ENCODE results near the gene GJB5. TPM values are rescaled to one million over a fixed set of nuclear protein-coding genes. Genes with fewer than 3 reads are reported as not detected.

The GJB5 gene
- total RNA-seq, 1 experiment from 2014 or later, result not detected

- ChIA-PET POLR2A (no interaction called here), CTCF (no interaction called here)
- TF ChIP-seq CTCF (IDR thresholded peaks at IDR 0.05) (no peak), SIN3A (IDR thresholded peaks at IDR 0.05; ENCODE audit: borderline replicate concordance, insufficient read depth, low read depth, low read length) (no peak), POLR2AphosphoS5 (IDR thresholded peaks at IDR 0.05; ENCODE audit: low read depth, low read length) (no peak), TCF7L2 (IDR thresholded peaks at IDR 0.05; ENCODE audit: low read depth, low read length) (no peak), REST (IDR thresholded peaks at IDR 0.05; ENCODE audit: insufficient read depth in 1 of 2, low read depth in 2 of 2, low read length in 1 of 2) (no peak)
- Histone ChIP-seq H3K9me3 (ENCODE audit: control insufficient read depth, insufficient read depth, low read depth, low read length) (no peaks in the 10 kb centered on the region), H3K4me3 (ENCODE audit: low read depth in 2 of 2, low read length in 2 of 2) (no peak overlapping the region), H3K27me3 (ENCODE audit: control insufficient read depth, insufficient read depth, low read length) (no peaks in the 10 kb centered on the region), H3K4me1 (ENCODE audit: control insufficient read depth, insufficient read depth, low read length) (no peaks in the 10 kb centered on the region), H3K36me3 (ENCODE audit: control insufficient read depth, insufficient read depth, low read length) (no peaks in the 10 kb centered on the region), H3K27ac (ENCODE audit: low read length) (no peak overlapping the region)
- intact Hi-C loops (cut with micrococcal nuclease; ENCODE audit: unreplicated experiment) (loop anchor here (5.0 to 10.0 kb wide), 5 partner anchors 142 to 1107 kb away; no protein-coding TSS in a partner anchor), in situ Hi-C loops (cut with HindIII; ENCODE audit: low pct_unique_long_range_greater_than_20kb, low sequenced_read_pairs) (no loop called here)
- BruUV-seq (replicated peaks), result no TSS peak
- DNase-seq (ENCODE audit: low read depth, low spot score) (no peak), ATAC-seq (no peak)
These were observed 15.2 kb upstream of the GJB5 start for GRCh38 chr1:34739613-34740012.

GRCh38 chr1:34740161-34740868, 14.5 kb upstream of the GJB5 start:
- Histone ChIP-seq H3K27me3 (ENCODE audit: control insufficient read depth, insufficient read depth, low read length) (no peaks in the 10 kb centered on the region), H3K4me1 (ENCODE audit: control insufficient read depth, insufficient read depth, low read length) (no peaks in the 10 kb centered on the region), H3K4me3 (ENCODE audit: low read depth in 2 of 2, low read length in 2 of 2) (no peak overlapping the region), H3K9me3 (ENCODE audit: control insufficient read depth, insufficient read depth, low read depth, low read length) (no peaks in the 10 kb centered on the region), H3K36me3 (ENCODE audit: control insufficient read depth, insufficient read depth, low read length) (no peaks in the 10 kb centered on the region), H3K27ac (ENCODE audit: low read length) (no peak overlapping the region)
- POLR2A ChIA-PET, result no interaction called here
- in situ Hi-C loops (cut with HindIII; ENCODE audit: low pct_unique_long_range_greater_than_20kb, low sequenced_read_pairs) (no loop called here), intact Hi-C loops (cut with micrococcal nuclease; ENCODE audit: unreplicated experiment) (loop anchor here (5.0 to 10.0 kb wide), 5 partner anchors 143 to 1108 kb away; no protein-coding TSS in a partner anchor)
- CTCF ChIA-PET, result no interaction called here
- DNase-seq (ENCODE audit: low read depth, low spot score) (no peak), ATAC-seq (no peak)
- BruUV-seq (replicated peaks), result no TSS peak
- TF ChIP-seq CTCF (IDR thresholded peaks at IDR 0.05), result no peak
- no peak for TF ChIP-seq REST (IDR thresholded peaks at IDR 0.05; ENCODE audit: insufficient read depth in 1 of 2, low read depth in 2 of 2, low read length in 1 of 2)
- TF ChIP-seq POLR2AphosphoS5 (IDR thresholded peaks at IDR 0.05; ENCODE audit: low read depth, low read length), result no peak
- no peak for TF ChIP-seq SIN3A (IDR thresholded peaks at IDR 0.05; ENCODE audit: borderline replicate concordance, insufficient read depth, low read depth, low read length)
- TF ChIP-seq TCF7L2 (IDR thresholded peaks at IDR 0.05; ENCODE audit: low read depth, low read length), result no peak
